GM23338 (cell line): ENCODE data around the gene MYBPC2.

ENCODE experiments used
- EZH2phosphoT487 ChIP-seq: fragments of 200-600 bp; sonication (generic); IDR thresholded peaks from one replicate; pipeline ENCODE4 v1.8.1; 2018; ENCODE audit warnings: antibody characterized with exemption; ENCODE audit not compliant: unreplicated experiment
- TF ChIP-seq, protein P1 (sequence below): IDR thresholded peaks from one replicate; pipeline ENCODE4 v1.6.1; 2018; ENCODE audit warnings: antibody characterized with exemption; ENCODE audit not compliant: unreplicated experiment
- TF ChIP-seq, protein P2 (sequence below), 2 experiments: fragments of 200-600 bp in 1 of 2; sonication (generic) in 1 of 2; conservative IDR thresholded peaks; 2 replicates each; pipeline versions ENCODE4 v1.5.1 to v1.6.1; 2016 to 2017; ENCODE audit warnings: antibody characterized with exemption in 2 of 2, low read depth in 2 of 2, mild to moderate bottlenecking in 2 of 2, moderate library complexity in 1 of 2

DNA sequence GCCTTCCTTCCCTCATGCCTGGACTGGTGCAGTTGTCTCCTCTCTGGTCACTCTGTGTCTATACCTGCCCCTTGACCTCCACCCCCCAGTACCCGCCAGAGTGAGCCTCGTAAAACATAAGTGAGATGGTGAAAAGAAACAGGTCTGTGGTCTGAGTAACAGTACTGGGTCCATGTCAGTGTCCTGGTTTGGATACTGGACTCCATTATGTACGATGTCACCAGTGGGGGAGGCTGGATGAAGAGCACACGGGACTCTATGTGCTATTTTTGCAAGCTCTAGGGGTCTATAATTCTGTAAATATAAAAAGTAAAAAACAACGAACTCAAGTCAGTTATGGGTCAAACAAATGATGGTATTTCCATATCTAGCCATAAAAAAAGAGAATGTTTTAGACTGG is 14.4 kb downstream of the MYBPC2 start:
- TF ChIP-seq, protein P1, sequence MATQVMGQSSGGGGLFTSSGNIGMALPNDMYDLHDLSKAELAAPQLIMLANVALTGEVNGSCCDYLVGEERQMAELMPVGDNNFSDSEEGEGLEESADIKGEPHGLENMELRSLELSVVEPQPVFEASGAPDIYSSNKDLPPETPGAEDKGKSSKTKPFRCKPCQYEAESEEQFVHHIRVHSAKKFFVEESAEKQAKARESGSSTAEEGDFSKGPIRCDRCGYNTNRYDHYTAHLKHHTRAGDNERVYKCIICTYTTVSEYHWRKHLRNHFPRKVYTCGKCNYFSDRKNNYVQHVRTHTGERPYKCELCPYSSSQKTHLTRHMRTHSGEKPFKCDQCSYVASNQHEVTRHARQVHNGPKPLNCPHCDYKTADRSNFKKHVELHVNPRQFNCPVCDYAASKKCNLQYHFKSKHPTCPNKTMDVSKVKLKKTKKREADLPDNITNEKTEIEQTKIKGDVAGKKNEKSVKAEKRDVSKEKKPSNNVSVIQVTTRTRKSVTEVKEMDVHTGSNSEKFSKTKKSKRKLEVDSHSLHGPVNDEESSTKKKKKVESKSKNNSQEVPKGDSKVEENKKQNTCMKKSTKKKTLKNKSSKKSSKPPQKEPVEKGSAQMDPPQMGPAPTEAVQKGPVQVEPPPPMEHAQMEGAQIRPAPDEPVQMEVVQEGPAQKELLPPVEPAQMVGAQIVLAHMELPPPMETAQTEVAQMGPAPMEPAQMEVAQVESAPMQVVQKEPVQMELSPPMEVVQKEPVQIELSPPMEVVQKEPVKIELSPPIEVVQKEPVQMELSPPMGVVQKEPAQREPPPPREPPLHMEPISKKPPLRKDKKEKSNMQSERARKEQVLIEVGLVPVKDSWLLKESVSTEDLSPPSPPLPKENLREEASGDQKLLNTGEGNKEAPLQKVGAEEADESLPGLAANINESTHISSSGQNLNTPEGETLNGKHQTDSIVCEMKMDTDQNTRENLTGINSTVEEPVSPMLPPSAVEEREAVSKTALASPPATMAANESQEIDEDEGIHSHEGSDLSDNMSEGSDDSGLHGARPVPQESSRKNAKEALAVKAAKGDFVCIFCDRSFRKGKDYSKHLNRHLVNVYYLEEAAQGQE: no peak
- TF ChIP-seq, protein P2, sequence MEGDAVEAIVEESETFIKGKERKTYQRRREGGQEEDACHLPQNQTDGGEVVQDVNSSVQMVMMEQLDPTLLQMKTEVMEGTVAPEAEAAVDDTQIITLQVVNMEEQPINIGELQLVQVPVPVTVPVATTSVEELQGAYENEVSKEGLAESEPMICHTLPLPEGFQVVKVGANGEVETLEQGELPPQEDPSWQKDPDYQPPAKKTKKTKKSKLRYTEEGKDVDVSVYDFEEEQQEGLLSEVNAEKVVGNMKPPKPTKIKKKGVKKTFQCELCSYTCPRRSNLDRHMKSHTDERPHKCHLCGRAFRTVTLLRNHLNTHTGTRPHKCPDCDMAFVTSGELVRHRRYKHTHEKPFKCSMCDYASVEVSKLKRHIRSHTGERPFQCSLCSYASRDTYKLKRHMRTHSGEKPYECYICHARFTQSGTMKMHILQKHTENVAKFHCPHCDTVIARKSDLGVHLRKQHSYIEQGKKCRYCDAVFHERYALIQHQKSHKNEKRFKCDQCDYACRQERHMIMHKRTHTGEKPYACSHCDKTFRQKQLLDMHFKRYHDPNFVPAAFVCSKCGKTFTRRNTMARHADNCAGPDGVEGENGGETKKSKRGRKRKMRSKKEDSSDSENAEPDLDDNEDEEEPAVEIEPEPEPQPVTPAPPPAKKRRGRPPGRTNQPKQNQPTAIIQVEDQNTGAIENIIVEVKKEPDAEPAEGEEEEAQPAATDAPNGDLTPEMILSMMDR (conservative IDR thresholded peaks at IDR 0.05; ENCODE audit: low read depth in 2 of 2): no peak
- no peak for TF ChIP-seq EZH2phosphoT487
